Kidney (tissue), 14 donors: ENCODE results near the gene OR4C13. TPM values are rescaled to one million over a fixed set of nuclear protein-coding genes. Genes with fewer than 3 reads are reported as not detected.
A peak's percentile ranks its signal among the peaks of the same experiment; 100 is the strongest.

Experiments used
- DNase-seq, 5 donors: peaks; one replicate each; pipeline ENCODE4 v3.0.0-alpha.2; 2013 to 2020
- FAIRE-seq: peaks from 2 replicates; lab custom pipeline; 2012; peaks lifted over from hg19 to GRCh38; lab: Jason Lieb, UNC
- H3K27ac ChIP-seq, 2 donors: one replicate each; pipeline ENCODE4 v1.7.0; 2013; ENCODE audit warnings: low read depth in 2 of 2, low read length in 2 of 2, inconsistent platforms in 1 of 2
- H3K27me3 ChIP-seq: one replicate; pipeline ENCODE4 v1.7.1; 2013; ENCODE audit warnings: low read length, inconsistent platforms; ENCODE audit not compliant: control insufficient read depth, insufficient read depth
- H3K36me3 ChIP-seq, 3 donors: one replicate each; pipeline versions ENCODE4 v1.7.0 to v1.7.1; 2013; ENCODE audit warnings: low read length in 3 of 3, control low read depth in 1 of 3, inconsistent platforms in 1 of 3; ENCODE audit not compliant: insufficient read depth in 3 of 3, control insufficient read depth in 2 of 3
- H3K4me1 ChIP-seq, 3 donors: one replicate each; pipeline versions ENCODE4 v1.7.0 to v1.7.1; 2013; ENCODE audit warnings: low read length in 3 of 3, inconsistent platforms in 1 of 3, low read depth in 1 of 3; ENCODE audit not compliant: control insufficient read depth in 2 of 3, insufficient read depth in 2 of 3
- H3K4me3 ChIP-seq, 3 donors: one replicate each; pipeline versions ENCODE4 v1.7.0 to v1.8.1; 2013; ENCODE audit warnings: low read length in 3 of 3, control low read depth in 1 of 3, inconsistent platforms in 1 of 3
- H3K9ac ChIP-seq, 3 donors: one replicate each; pipeline versions ENCODE4 v1.7.0 to v1.7.1; 2013; ENCODE audit warnings: low read length in 3 of 3, control low read depth in 1 of 3, inconsistent platforms in 1 of 3
- H3K9me3 ChIP-seq, 3 donors: one replicate each; pipeline versions ENCODE4 v1.7.0 to v1.7.1; 2013; ENCODE audit warnings: low read length in 3 of 3, control low read depth in 1 of 3, inconsistent platforms in 1 of 3; ENCODE audit not compliant: control insufficient read depth in 2 of 3, insufficient read depth in 1 of 3
- CTCF ChIP-seq: IDR thresholded peaks from 3 replicates; pipeline ENCODE4 v1.5.1; 2012; ENCODE audit warnings: mild to moderate bottlenecking, moderate library complexity, borderline replicate concordance; ENCODE audit not compliant: insufficient read depth; ENCODE audit errors: extremely low read depth
- intact Hi-C: fragments of 100-400 bp; cut with DNase I; formaldehyde crosslinking; loops from one replicate; pipeline ENCODE4 v1.11.1; 2022
- polyA plus RNA-seq: library from polyadenylated mRNA; stranded (reverse); fragments of 350-450 nt; fragmentation: Illumina TruSeq; extraction: RNeasy Lipid Tissue Mini Kit (QIAGEN cat#74804); gene quantifications from one replicate; pipeline ENCODE4 v1.2.3, GENCODE V29; 2014; ENCODE audit warnings: low read depth, low replicate concordance; ENCODE audit not compliant: insufficient read depth
- total RNA-seq: library from RNA; stranded (reverse); fragmentation: NEBNext Ultra II Directional; extraction: Animal tissue kit (Norgen Biotek cat#: 25700); gene quantifications from one replicate; pipeline ENCODE4 v1.2.1, GENCODE V29; 2021
- donor health status: control.
- donor health status: control.
- donor health status: control.
- donor health status: control.
- donor health status: control.
- donor health status: DM: yes; HTN: yes; CAD: no.
- donor health status: Normal renal cell carcinoma (clear cell type).

OR4C13 gene
- total and polyA plus RNA-seq, 2 donors from 2014 or later, result not detected

DNA sequence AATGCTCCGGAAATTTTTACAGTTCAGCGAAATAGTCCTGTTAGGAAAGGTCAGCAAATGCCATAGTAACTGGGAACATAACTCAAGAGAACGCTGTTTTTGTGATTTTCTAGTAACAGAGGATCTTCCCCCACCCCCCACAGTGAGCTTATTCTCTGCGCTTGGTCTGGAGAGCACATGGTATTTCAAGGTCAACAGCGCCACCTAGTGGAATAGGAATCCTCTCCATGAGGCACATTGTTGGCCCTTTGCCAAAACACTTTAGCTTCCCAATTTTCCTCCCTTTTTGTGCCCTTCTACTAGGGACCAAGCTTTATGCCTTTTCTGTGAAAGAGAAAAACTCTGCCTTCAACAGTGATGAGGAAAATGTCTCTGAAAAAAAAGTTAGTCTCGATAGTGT, 43.4 kb downstream of the OR4C13 start:
- H3K4me1 ChIP-seq, result no peaks in the 10 kb centered on the region
- no peak overlapping the region for H3K9ac ChIP-seq
- intact Hi-C loops, result no loop called here
- no peaks in the 10 kb centered on the region for H3K36me3 ChIP-seq
- H3K27me3 ChIP-seq, result no peaks in the 10 kb centered on the region
- FAIRE-seq (no peak), DNase-seq (no peak)
- TF ChIP-seq CTCF, result peak; percentile 52
- H3K4me3 ChIP-seq, result no peak overlapping the region
- peaks cover 0 to 1% (median 0%) of the 10 kb centered on the region in 3 donors for H3K9me3 ChIP-seq
- no peak overlapping the region for H3K27ac ChIP-seq

Other genes with a start within 250 kb of the OR4C13 start
- gene OR4C12, start 30.1 kb downstream of the OR4C13 start, total RNA-seq, result not detected
- gene OR4C12, start 30.1 kb downstream of the OR4C13 start, polyA plus RNA-seq, result not detected
- gene OR4C45, start 80.5 kb downstream of the OR4C13 start, total RNA-seq, result not detected
- not detected for gene OR4C45, start 80.5 kb downstream of the OR4C13 start, polyA plus RNA-seq